SU-DHL-6 (cell line): ENCODE results near the gene FAM3D.

Experiments
- EZH2phosphoT487 ChIP-seq: fragments of 200-600 bp; sonication (generic), shearing (Covaris generic); conservative IDR thresholded peaks from 2 replicates; pipeline ENCODE4 v1.6.1; 2018; ENCODE audit warnings: mild to moderate bottlenecking, antibody characterized with exemption, low read length, moderate library complexity, mixed read lengths
- TF ChIP-seq, protein P1 (sequence below): fragments of 200-600 bp; sonication (generic); IDR thresholded peaks from one replicate; pipeline ENCODE4 v1.5.1; 2017; ENCODE audit warnings: antibody characterized with exemption, mild to moderate bottlenecking, low read length, moderate library complexity; ENCODE audit not compliant: insufficient read depth, poor library complexity, severe bottlenecking

DNA sequence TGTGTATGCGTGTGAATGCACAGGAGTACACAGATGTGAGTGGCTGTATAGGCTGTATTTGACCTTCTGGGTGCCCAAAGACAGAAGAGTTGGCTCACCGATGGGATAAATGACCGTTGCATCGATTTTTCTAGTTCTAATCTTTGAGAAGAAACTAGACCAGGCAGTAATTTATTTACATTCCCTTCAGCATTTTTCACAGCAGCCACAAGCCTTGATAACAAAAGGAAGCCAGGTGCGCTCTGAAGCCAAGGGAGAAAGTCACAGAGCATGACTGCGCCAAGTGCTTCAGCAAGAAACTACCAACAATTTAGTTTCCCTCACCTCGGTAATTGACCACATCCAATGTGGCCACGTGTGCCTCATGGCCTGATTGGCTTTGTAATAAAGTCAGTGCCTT is 5.9 kb upstream of the FAM3D start:
- TF ChIP-seq, protein P1, sequence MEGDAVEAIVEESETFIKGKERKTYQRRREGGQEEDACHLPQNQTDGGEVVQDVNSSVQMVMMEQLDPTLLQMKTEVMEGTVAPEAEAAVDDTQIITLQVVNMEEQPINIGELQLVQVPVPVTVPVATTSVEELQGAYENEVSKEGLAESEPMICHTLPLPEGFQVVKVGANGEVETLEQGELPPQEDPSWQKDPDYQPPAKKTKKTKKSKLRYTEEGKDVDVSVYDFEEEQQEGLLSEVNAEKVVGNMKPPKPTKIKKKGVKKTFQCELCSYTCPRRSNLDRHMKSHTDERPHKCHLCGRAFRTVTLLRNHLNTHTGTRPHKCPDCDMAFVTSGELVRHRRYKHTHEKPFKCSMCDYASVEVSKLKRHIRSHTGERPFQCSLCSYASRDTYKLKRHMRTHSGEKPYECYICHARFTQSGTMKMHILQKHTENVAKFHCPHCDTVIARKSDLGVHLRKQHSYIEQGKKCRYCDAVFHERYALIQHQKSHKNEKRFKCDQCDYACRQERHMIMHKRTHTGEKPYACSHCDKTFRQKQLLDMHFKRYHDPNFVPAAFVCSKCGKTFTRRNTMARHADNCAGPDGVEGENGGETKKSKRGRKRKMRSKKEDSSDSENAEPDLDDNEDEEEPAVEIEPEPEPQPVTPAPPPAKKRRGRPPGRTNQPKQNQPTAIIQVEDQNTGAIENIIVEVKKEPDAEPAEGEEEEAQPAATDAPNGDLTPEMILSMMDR: no peak
- no peak for TF ChIP-seq EZH2phosphoT487
